Measurements from ENCODE around the gene DACT3. TPM values are rescaled to one million over a fixed set of nuclear protein-coding genes. Genes with fewer than 3 reads are reported as not detected.

DACT3 gene
- total and polyA plus RNA-seq, 3 experiments from 2014 or later, result 2.5 TPM; not detected in 1

DNA sequence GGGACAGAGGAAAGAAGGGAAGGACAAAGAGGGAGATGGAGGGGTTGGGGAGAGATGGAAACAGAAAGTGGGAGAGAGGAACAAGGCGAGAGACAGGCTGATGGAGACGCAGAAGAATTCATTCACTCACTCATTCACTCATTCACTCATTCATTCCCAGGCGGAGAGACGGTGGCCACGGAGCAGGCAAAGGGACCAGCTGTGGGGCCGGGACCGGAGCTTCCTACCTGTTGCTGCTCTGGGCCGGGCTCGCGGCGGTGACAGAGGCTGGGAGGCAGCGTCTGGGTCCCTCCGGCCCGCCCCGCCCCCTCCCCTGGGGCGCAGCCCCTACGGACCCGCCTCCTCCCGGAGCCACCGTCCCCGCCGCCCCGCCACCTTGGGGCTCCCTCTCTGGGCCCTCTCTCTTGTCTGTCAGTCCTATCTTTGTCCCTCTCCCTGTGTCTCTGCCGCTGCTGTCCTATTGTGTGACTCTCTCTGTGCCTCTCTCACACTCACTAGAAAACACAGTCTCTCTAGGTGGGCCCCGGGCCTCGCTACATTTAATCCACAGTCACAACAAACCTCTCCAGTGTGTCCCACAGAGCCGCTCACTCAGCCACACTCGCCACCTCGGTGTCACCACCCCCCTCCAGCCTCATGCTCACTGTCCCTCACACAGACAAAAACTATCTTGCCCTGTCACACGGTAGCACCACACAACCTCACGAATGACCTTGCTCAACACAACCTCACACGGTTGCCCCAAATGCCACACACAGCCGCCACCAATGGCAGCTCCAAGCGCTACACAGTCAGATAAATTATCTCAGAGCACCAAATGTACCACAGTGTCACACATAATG lies 24.8 kb downstream of the DACT3 start, which contains the start of gene GNG8:
TSS of gene GNG8 (minus strand) at position 283 of the 842 bp plus-strand sequence. CDS start 1,520 bp downstream, outside the sequence.
- no peaks in the 10 kb centered on the region for H3K27me3 ChIP-seq (ENCODE audit: insufficient read depth, low read length, poor library complexity, severe bottlenecking)
- peak within 1 kb of the TSS in 4 of 8 donors; percentile 19 to 93 (median 50) for H3K27ac Mint-ChIP-seq
- H3K27ac ChIP-seq (ENCODE audit: low read depth, low read length), result no peak within 1 kb of the TSS
- no peak within 1 kb of the TSS for H3K4me3 ChIP-seq (ENCODE audit: low read length)
- DNase-seq, result peak in 1 of 5 donors; percentile 39
- H3K27me3 Mint-ChIP-seq, result peaks cover 18 to 35% of the 10 kb centered on the region in 2 donors
- peak within 1 kb of the TSS in 3 of 7 donors; percentile 33 to 76 (median 39) for H3K4me3 Mint-ChIP-seq
- ChIA-PET CTCF (interaction anchor here (1.2 to 2.1 kb wide), 3 partner anchors 21 to 28 kb away, joined by 3 to 7 read pairs (median 5); partner anchors contain the start of gene DACT3), POLR2A (no interaction called here)
- no peaks in the 10 kb centered on the region for H3K36me3 Mint-ChIP-seq
- peaks cover 15 to 25% (median 21%) of the 10 kb centered on the region in 3 donors for H3K4me1 Mint-ChIP-seq
- H3K9me3 ChIP-seq (ENCODE audit: low read length), result no peaks in the 10 kb centered on the region
- H3K9me3 Mint-ChIP-seq, result no peaks in the 10 kb centered on the region
- H3K4me1 ChIP-seq (ENCODE audit: insufficient read depth, low read length), result peaks cover 37% of the 10 kb centered on the region
- H3K36me3 ChIP-seq (ENCODE audit: insufficient read depth, low read length), result no peaks in the 10 kb centered on the region

GRCh38 chr19:46634656-46635218 lies 26.2 kb downstream of the DACT3 start:
- DNase-seq, result no peak
- Histone ChIP-seq H3K9me3 (ENCODE audit: low read length) (no peaks in the 10 kb centered on the region), H3K4me1 (ENCODE audit: insufficient read depth, low read length) (peaks cover 36% of the 10 kb centered on the region), H3K27me3 (ENCODE audit: insufficient read depth, low read length, poor library complexity, severe bottlenecking) (no peaks in the 10 kb centered on the region), H3K4me3 (ENCODE audit: low read length) (no peak overlapping the region), H3K36me3 (ENCODE audit: insufficient read depth, low read length) (no peaks in the 10 kb centered on the region), H3K27ac (ENCODE audit: low read depth, low read length) (no peak overlapping the region)
- no peaks in the 10 kb centered on the region for H3K36me3 Mint-ChIP-seq
- peak overlapping the region in 4 of 7 donors; percentile 4 to 73 (median 40) for H3K4me3 Mint-ChIP-seq
- no peaks in the 10 kb centered on the region for H3K9me3 Mint-ChIP-seq
- H3K27ac Mint-ChIP-seq, result peak overlapping the region in 5 of 8 donors; percentile 19 to 84 (median 36)
- H3K4me1 Mint-ChIP-seq, result peaks cover 15 to 24% (median 21%) of the 10 kb centered on the region in 3 donors
- peaks cover 13 to 34% of the 10 kb centered on the region in 2 donors for H3K27me3 Mint-ChIP-seq
- ChIA-PET CTCF (interaction anchor here (2.1 kb wide), 1 partner anchor 27 kb away, joined by 7 read pairs; the partner anchor contains the start of gene DACT3), POLR2A (interaction anchor here (0.6 to 0.7 kb wide), 2 partner anchors 80 to 312 kb away, joined by 3 read pairs; no protein-coding TSS in a partner anchor)

GRCh38 chr19:46634045-46634655 lies 26.8 kb downstream of the DACT3 start:
- Histone ChIP-seq H3K4me1 (ENCODE audit: insufficient read depth, low read length) (peaks cover 30% of the 10 kb centered on the region), H3K27ac (ENCODE audit: low read depth, low read length) (peak overlapping the region; percentile 35), H3K27me3 (ENCODE audit: insufficient read depth, low read length, poor library complexity, severe bottlenecking) (no peaks in the 10 kb centered on the region), H3K36me3 (ENCODE audit: insufficient read depth, low read length) (no peaks in the 10 kb centered on the region), H3K4me3 (ENCODE audit: low read length) (peak overlapping the region; percentile 72), H3K9me3 (ENCODE audit: low read length) (no peaks in the 10 kb centered on the region)
- H3K27me3 Mint-ChIP-seq, result peaks cover 13 to 34% of the 10 kb centered on the region in 2 donors
- H3K27ac Mint-ChIP-seq, result peak overlapping the region in 7 of 8 donors; percentile 75 to 93 (median 87)
- peak; percentile 83 to 93 (median 86) for DNase-seq
- H3K4me3 Mint-ChIP-seq, result peak overlapping the region; percentile 57 to 76 (median 68)
- H3K4me1 Mint-ChIP-seq, result peaks cover 15 to 22% (median 21%) of the 10 kb centered on the region in 3 donors
- no peaks in the 10 kb centered on the region for H3K36me3 Mint-ChIP-seq
- ChIA-PET CTCF (interaction anchor here (0.8 to 2.5 kb wide), 4 partner anchors 9 to 28 kb away, joined by 3 to 13 read pairs (median 8); no protein-coding TSS in a partner anchor), POLR2A (interaction anchor here (0.6 to 0.7 kb wide), 3 partner anchors 81 to 640 kb away, joined by 3 to 4 read pairs (median 3); no protein-coding TSS in a partner anchor)
- H3K9me3 Mint-ChIP-seq, result no peaks in the 10 kb centered on the region

- H3K4me1 ChIP-seq (ENCODE audit: insufficient read depth, low read length), result peaks cover 22% of the 10 kb centered on the region
- H3K9me3 Mint-ChIP-seq, result no peaks in the 10 kb centered on the region
- peaks cover 13 to 34% of the 10 kb centered on the region in 2 donors for H3K27me3 Mint-ChIP-seq
- peak overlapping the region in 6 of 8 donors; percentile 75 to 93 (median 86) for H3K27ac Mint-ChIP-seq
- H3K4me3 ChIP-seq (ENCODE audit: low read length), result peak overlapping the region; percentile 72
- H3K36me3 Mint-ChIP-seq, result no peaks in the 10 kb centered on the region
- no peaks in the 10 kb centered on the region for H3K36me3 ChIP-seq (ENCODE audit: insufficient read depth, low read length)
- ChIA-PET POLR2A (interaction anchor here (0.6 kb wide), 2 partner anchors 11 to 641 kb away, joined by 4 to 5 read pairs; no protein-coding TSS in a partner anchor), CTCF (interaction anchor here (0.6 to 2.5 kb wide), 5 partner anchors 10 to 405 kb away, joined by 3 to 13 read pairs (median 5); no protein-coding TSS in a partner anchor)
- peak overlapping the region in 4 of 7 donors; percentile 65 to 75 (median 70) for H3K4me3 Mint-ChIP-seq
- H3K27ac ChIP-seq (ENCODE audit: low read depth, low read length), result peak overlapping the region; percentile 35
- H3K27me3 ChIP-seq (ENCODE audit: insufficient read depth, low read length, poor library complexity, severe bottlenecking), result no peaks in the 10 kb centered on the region
- no peak for DNase-seq
- peaks cover 15 to 22% (median 21%) of the 10 kb centered on the region in 3 donors for H3K4me1 Mint-ChIP-seq
- no peaks in the 10 kb centered on the region for H3K9me3 ChIP-seq (ENCODE audit: low read length)
Measured at GRCh38 chr19:46633130-46633529, 27.9 kb downstream of the DACT3 start.

- Histone ChIP-seq H3K9me3 (ENCODE audit: low read length) (no peaks in the 10 kb centered on the region), H3K4me1 (ENCODE audit: insufficient read depth, low read length) (peaks cover 19% of the 10 kb centered on the region), H3K27ac (ENCODE audit: low read depth, low read length) (no peak overlapping the region), H3K27me3 (ENCODE audit: insufficient read depth, low read length, poor library complexity, severe bottlenecking) (no peaks in the 10 kb centered on the region), H3K36me3 (ENCODE audit: insufficient read depth, low read length) (no peaks in the 10 kb centered on the region), H3K4me3 (ENCODE audit: low read length) (no peak overlapping the region)
- Mint-ChIP-seq H3K36me3 (no peaks in the 10 kb centered on the region), H3K27ac (peak overlapping the region in 1 of 8 donors; percentile 75), H3K9me3 (no peaks in the 10 kb centered on the region), H3K4me1 (peaks cover 15 to 22% (median 21%) of the 10 kb centered on the region in 3 donors), H3K27me3 (peaks cover 15 to 43% of the 10 kb centered on the region in 2 donors), H3K4me3 (no peak overlapping the region)
- CTCF ChIA-PET, result interaction anchor here (1.0 to 1.4 kb wide), 4 partner anchors 14 to 97 kb away, joined by 3 to 8 read pairs (median 4); no protein-coding TSS in a partner anchor
- DNase-seq, result no peak
- POLR2A ChIA-PET, result interaction anchor here (1.3 kb wide), 1 partner anchor 31 kb away, joined by 3 read pairs; the partner anchor contains the start of gene CALM3
Measured at GRCh38 chr19:46631481-46631880, 29.5 kb downstream of the DACT3 start.

GRCh38 chr19:46630586-46631205 lies 30.3 kb downstream of the DACT3 start:
- Histone ChIP-seq H3K4me3 (ENCODE audit: low read length) (no peak overlapping the region), H3K4me1 (ENCODE audit: insufficient read depth, low read length) (peaks cover 19% of the 10 kb centered on the region), H3K9me3 (ENCODE audit: low read length) (no peaks in the 10 kb centered on the region), H3K27me3 (ENCODE audit: insufficient read depth, low read length, poor library complexity, severe bottlenecking) (no peaks in the 10 kb centered on the region), H3K36me3 (ENCODE audit: insufficient read depth, low read length) (no peaks in the 10 kb centered on the region), H3K27ac (ENCODE audit: low read depth, low read length) (no peak overlapping the region)
- peaks cover 15 to 22% (median 21%) of the 10 kb centered on the region in 3 donors for H3K4me1 Mint-ChIP-seq
- H3K27ac Mint-ChIP-seq, result no peak overlapping the region
- no peaks in the 10 kb centered on the region for H3K36me3 Mint-ChIP-seq
- H3K4me3 Mint-ChIP-seq, result no peak overlapping the region
- H3K27me3 Mint-ChIP-seq, result peaks cover 15 to 43% of the 10 kb centered on the region in 2 donors
- DNase-seq, result no peak
- ChIA-PET CTCF (interaction anchor here (1.0 to 1.4 kb wide), 4 partner anchors 13 to 98 kb away, joined by 3 to 8 read pairs (median 4); no protein-coding TSS in a partner anchor), POLR2A (interaction anchor here (1.3 kb wide), 1 partner anchor 30 kb away, joined by 3 read pairs; the partner anchor contains the start of gene CALM3)
- no peaks in the 10 kb centered on the region for H3K9me3 Mint-ChIP-seq

GRCh38 chr19:46629546-46630025 lies 31.4 kb downstream of the DACT3 start:
- Mint-ChIP-seq H3K4me3 (no peak overlapping the region), H3K9me3 (no peaks in the 10 kb centered on the region), H3K36me3 (no peaks in the 10 kb centered on the region), H3K27me3 (peaks cover 12 to 47% of the 10 kb centered on the region in 2 donors), H3K4me1 (peaks cover 13 to 19% (median 16%) of the 10 kb centered on the region in 3 donors), H3K27ac (no peak overlapping the region)
- DNase-seq, result no peak
- ChIA-PET CTCF (interaction anchor here (0.9 to 1.2 kb wide), 2 partner anchors 16 to 86 kb away, joined by 3 read pairs; no protein-coding TSS in a partner anchor), POLR2A (no interaction called here)
- Histone ChIP-seq H3K36me3 (ENCODE audit: insufficient read depth, low read length) (no peaks in the 10 kb centered on the region), H3K9me3 (ENCODE audit: low read length) (no peaks in the 10 kb centered on the region), H3K4me1 (ENCODE audit: insufficient read depth, low read length) (peaks cover 23% of the 10 kb centered on the region), H3K27me3 (ENCODE audit: insufficient read depth, low read length, poor library complexity, severe bottlenecking) (no peaks in the 10 kb centered on the region), H3K4me3 (ENCODE audit: low read length) (no peak overlapping the region), H3K27ac (ENCODE audit: low read depth, low read length) (no peak overlapping the region)
